Right lobe of liver (tissue), 6 donors: ENCODE data around the gene TRPC4AP. TPM values are rescaled to one million over a fixed set of nuclear protein-coding genes. Genes with fewer than 3 reads are reported as not detected.
"Not testable (repeated sequence)": the region's sequence is repeated elsewhere in the genome, so short reads cannot be mapped to it uniquely, and the experiment has no call there.

Experiments used
- ATAC-seq, 4 donors: fragments of 200-7000 bp; cut with Tn5 transposase; one replicate each; pipeline ENCODE4 v1.9.1; 2020; ENCODE audit warnings: mild to moderate bottlenecking in 4 of 4, moderate library complexity in 4 of 4
- DNase-seq, 3 donors: peaks; one replicate each; pipeline ENCODE4 v3.0.0-alpha.2; 2020
- H3K27ac ChIP-seq, 3 donors: fragments of 200-600 bp; one replicate each; pipeline ENCODE4 v1.8.0; 2022
- H3K27me3 ChIP-seq, 2 donors: fragments of 200-600 bp; one replicate each; pipeline ENCODE4 v1.8.0; 2022
- H3K36me3 ChIP-seq, 4 donors: fragments of 200-600 bp; sonication (generic) in 1 of 4; one replicate each; pipeline versions ENCODE4 v1.5.1 to v1.8.0; 2017 to 2022; ENCODE audit warnings: control low read depth in 1 of 4
- H3K4me1 ChIP-seq, 4 donors: fragments of 200-600 bp; sonication (generic) in 1 of 4; one replicate each; pipeline versions ENCODE4 v1.5.1 to v1.8.0; 2017 to 2022; ENCODE audit warnings: control low read depth in 1 of 4
- H3K4me3 ChIP-seq, 3 donors: fragments of 200-600 bp; one replicate each; pipeline ENCODE4 v1.8.0; 2022
- H3K9me3 ChIP-seq, 4 donors: fragments of 200-600 bp; sonication (generic) in 1 of 4; one replicate each; pipeline versions ENCODE4 v1.5.1 to v1.8.0; 2017 to 2022; ENCODE audit warnings: control low read depth in 1 of 4
- POLR2A ChIP-seq: fragments of 450-650 bp; IDR thresholded peaks from one replicate; pipeline ENCODE4 v1.6.1; 2017; ENCODE audit warnings: antibody characterized with exemption, mild to moderate bottlenecking
- WGBS: methylation state at CpG from one replicate; pipeline ENCODE4 v1.1.6; 2018; ENCODE audit warnings: low coverage, low lambda C conversion rate; ENCODE audit not compliant: insufficient coverage; ENCODE audit errors: missing lambda C conversion rate; 5-methylcytosine and 5-hydroxymethylcytosine counted together
- intact Hi-C, 2 donors: fragments of 100-400 bp; cut with DNase I; formaldehyde crosslinking; loops; one replicate each; pipeline versions ENCODE4 v1.11.2 to v1.14.1; 2022
- total RNA-seq, 6 experiments: library from RNA; depleted of rRNA in 2 of 6; stranded (reverse); fragments of >200 nt in 2 of 6; fragmentation: NEBNext Ultra II Directional in 3 of 6; extraction: Animal tissue kit (Norgen Biotek cat#: 25700) in 3 of 6; gene quantifications; one replicate each; pipeline versions ENCODE4 v1.1.0 to v1.2.4, GENCODE V29; 2016 to 2023
- TF ChIP-seq, protein P1 (sequence below), 4 donors: fragments of 200-600 bp in 3 of 4; fragments of 450-650 bp in 1 of 4; IDR thresholded peaks; one replicate each; pipeline versions ENCODE4 v1.5.1 to v1.8.0; 2016 to 2022; ENCODE audit warnings: antibody characterized with exemption in 4 of 4, mild to moderate bottlenecking in 2 of 4
- donor health status: DM: no; HTN: yes; CAD: no.
- donor health status: DM: no; HTN: no; CAD: no.
- donor health status: DM: no; HTN: no; CAD: no.
- donor health status: DM: no; HTN: yes; CAD: no.
- donor health status: DM: no; HTN: yes; CAD: no.

The TRPC4AP gene
- total RNA-seq, 6 experiments from 2014 or later, result 27.6 to 39.3 (median 34.6) TPM

GRCh38 chr20:35087791-35088190, 4.8 kb downstream of the TRPC4AP start:
- ATAC-seq (no peak), DNase-seq (no peak)
- H3K4me3 ChIP-seq, result no peak overlapping the region
- intact Hi-C loops, result no loop called here
- H3K9me3 ChIP-seq, result no peaks in the 10 kb centered on the region
- no peaks in the 10 kb centered on the region for H3K36me3 ChIP-seq
- 60% methylated on average over 5 of the region's 5 CpGs for WGBS
- H3K4me1 ChIP-seq, result peaks cover 0 to 17% (median 4%) of the 10 kb centered on the region in 4 donors
- H3K27ac ChIP-seq, result no peak overlapping the region
- no peaks in the 10 kb centered on the region for H3K27me3 ChIP-seq
- TF ChIP-seq, protein P1, sequence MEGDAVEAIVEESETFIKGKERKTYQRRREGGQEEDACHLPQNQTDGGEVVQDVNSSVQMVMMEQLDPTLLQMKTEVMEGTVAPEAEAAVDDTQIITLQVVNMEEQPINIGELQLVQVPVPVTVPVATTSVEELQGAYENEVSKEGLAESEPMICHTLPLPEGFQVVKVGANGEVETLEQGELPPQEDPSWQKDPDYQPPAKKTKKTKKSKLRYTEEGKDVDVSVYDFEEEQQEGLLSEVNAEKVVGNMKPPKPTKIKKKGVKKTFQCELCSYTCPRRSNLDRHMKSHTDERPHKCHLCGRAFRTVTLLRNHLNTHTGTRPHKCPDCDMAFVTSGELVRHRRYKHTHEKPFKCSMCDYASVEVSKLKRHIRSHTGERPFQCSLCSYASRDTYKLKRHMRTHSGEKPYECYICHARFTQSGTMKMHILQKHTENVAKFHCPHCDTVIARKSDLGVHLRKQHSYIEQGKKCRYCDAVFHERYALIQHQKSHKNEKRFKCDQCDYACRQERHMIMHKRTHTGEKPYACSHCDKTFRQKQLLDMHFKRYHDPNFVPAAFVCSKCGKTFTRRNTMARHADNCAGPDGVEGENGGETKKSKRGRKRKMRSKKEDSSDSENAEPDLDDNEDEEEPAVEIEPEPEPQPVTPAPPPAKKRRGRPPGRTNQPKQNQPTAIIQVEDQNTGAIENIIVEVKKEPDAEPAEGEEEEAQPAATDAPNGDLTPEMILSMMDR (IDR thresholded peaks at IDR 0.05), result no peak
- TF ChIP-seq POLR2A, result no peak

- H3K9me3 ChIP-seq, result no peaks in the 10 kb centered on the region
- TF ChIP-seq POLR2A, result no peak
- TF ChIP-seq, protein P1 (IDR thresholded peaks at IDR 0.05), result no peak
- no peaks in the 10 kb centered on the region for H3K27me3 ChIP-seq
- intact Hi-C loops, result no loop called here
- H3K4me1 ChIP-seq, result peaks cover 0 to 17% (median 4%) of the 10 kb centered on the region in 4 donors
- DNase-seq, result no peak
- ATAC-seq, result no peak
- no peak overlapping the region for H3K27ac ChIP-seq
- 70% methylated on average over 5 of the region's 5 CpGs for WGBS
- no peak overlapping the region for H3K4me3 ChIP-seq
- no peaks in the 10 kb centered on the region for H3K36me3 ChIP-seq
Measured at GRCh38 chr20:35087355-35087754, 5.3 kb downstream of the TRPC4AP start.

DNA sequence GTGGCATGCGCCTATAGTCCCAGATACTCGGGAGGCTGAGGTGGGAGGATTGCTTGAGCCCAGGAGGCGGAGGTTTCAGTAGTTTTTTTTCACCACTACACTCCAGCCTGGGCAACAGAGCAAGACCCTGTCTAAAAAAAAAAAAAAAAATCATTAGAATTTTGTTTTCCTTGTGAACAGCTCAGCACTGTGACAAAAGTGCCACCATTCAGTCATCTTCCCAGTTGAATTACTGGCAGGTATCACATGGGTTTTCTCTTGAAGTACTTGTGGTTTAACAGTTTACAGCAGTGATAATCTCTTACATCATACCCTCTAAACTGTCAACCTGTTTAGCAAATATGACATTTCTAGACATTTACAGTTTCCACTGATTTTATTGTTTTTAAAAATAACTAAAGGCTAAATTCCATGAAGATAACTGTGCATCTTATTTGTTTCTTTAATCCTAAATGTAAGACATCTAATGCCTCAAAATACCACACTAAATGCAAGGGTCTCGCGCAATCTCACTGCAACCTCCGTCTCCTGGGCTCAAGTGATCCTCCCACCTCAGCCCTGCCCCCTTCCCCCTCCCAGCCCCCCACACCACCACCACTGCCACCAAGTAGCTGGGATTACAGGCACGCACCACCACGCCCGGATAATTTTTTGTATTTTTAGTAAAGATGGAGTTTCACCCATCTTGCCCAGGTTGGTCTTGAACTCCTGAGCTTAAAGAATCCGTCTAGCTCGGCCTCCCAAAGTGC, 7.0 kb downstream of the TRPC4AP start:
- ATAC-seq (peak in 1 of 4 donors; percentile 32), DNase-seq (no peak)
- H3K4me3 ChIP-seq, result no peak overlapping the region
- no peaks in the 10 kb centered on the region for H3K27me3 ChIP-seq
- H3K27ac ChIP-seq, result no peak overlapping the region
- H3K4me1 ChIP-seq, result peaks cover 0 to 14% (median 5%) of the 10 kb centered on the region in 4 donors
- H3K9me3 ChIP-seq, result no peaks in the 10 kb centered on the region
- intact Hi-C loops, result no loop called here
- WGBS, result 82% methylated on average over 10 of the region's 11 CpGs
- TF ChIP-seq, protein P1 (IDR thresholded peaks at IDR 0.05), result no peak
- TF ChIP-seq POLR2A, result no peak
- H3K36me3 ChIP-seq, result no peaks in the 10 kb centered on the region

- no peak overlapping the region for H3K27ac ChIP-seq
- intact Hi-C loops, result no loop called here
- no peak overlapping the region for H3K4me3 ChIP-seq
- no peak for TF ChIP-seq POLR2A
- TF ChIP-seq, protein P1 (IDR thresholded peaks at IDR 0.05), result no peak
- H3K36me3 ChIP-seq, result no peaks in the 10 kb centered on the region
- H3K27me3 ChIP-seq, result no peaks in the 10 kb centered on the region
- DNase-seq (no peak), ATAC-seq (no peak)
- H3K9me3 ChIP-seq, result no peaks in the 10 kb centered on the region
- WGBS, result 79% methylated on average over 3 of the region's 3 CpGs
- peaks cover 0 to 14% (median 6%) of the 10 kb centered on the region in 4 donors for H3K4me1 ChIP-seq
Measured at GRCh38 chr20:35084998-35085397, 7.6 kb downstream of the TRPC4AP start.

GRCh38 chr20:35080348-35080642, 12.3 kb downstream of the TRPC4AP start:
- peaks cover 0 to 22% (median 7%) of the 10 kb centered on the region in 4 donors for H3K4me1 ChIP-seq
- WGBS, result 51% methylated on average over 5 of the region's 5 CpGs
- peak in 2 of 4 donors; percentile 40 to 60 for ATAC-seq
- DNase-seq, H3K27me3 ChIP-seq, H3K9me3 ChIP-seq, H3K27ac ChIP-seq, H3K4me3 ChIP-seq, intact Hi-C loops: not testable (repeated sequence)
- peaks cover 0 to 15% (median 10%) of the 10 kb centered on the region in 4 donors for H3K36me3 ChIP-seq
